A549 (cell line): ENCODE measurements around the gene PMFBP1.

Source experiments
- BHLHE40 ChIP-seq: IDR thresholded peaks from 2 replicates; pipeline ENCODE4 v1.6.1; 2012; ENCODE audit warnings: low read depth, low read length, inconsistent platforms
- EHMT2 ChIP-seq: fragments of 200-600 bp; sonication (generic); IDR thresholded peaks from 2 replicates; pipeline ENCODE4 v1.6.1; 2016; ENCODE audit warnings: antibody characterized with exemption, low read depth, mild to moderate bottlenecking, moderate library complexity
- EP300 ChIP-seq, 2 experiments: fragments of >200 bp; sonication (Bioruptor Twin); formaldehyde crosslinking; IDR thresholded peaks; 2 replicates in 1 of 2; 3 replicates in 1 of 2; pipeline ENCODE4 v1.6.1; 2016 to 2017
- FOSL2 ChIP-seq, 2 experiments: fragments of 450-650 bp in 1 of 2; fragments of >200 bp in 1 of 2; sonication (Bioruptor Twin) in 1 of 2; formaldehyde crosslinking; IDR thresholded peaks; 2 replicates each; pipeline versions ENCODE4 v1.5.0 to v1.6.1; 2016 to 2020; ENCODE audit warnings: mild to moderate bottlenecking in 1 of 2, moderate library complexity in 1 of 2
- JUNB ChIP-seq: fragments of >200 bp; sonication (Bioruptor Twin); formaldehyde crosslinking; IDR thresholded peaks from 2 replicates; pipeline ENCODE4 v1.6.1; 2016
- KDM5A ChIP-seq: fragments of 200-600 bp; sonication (generic); IDR thresholded peaks from 2 replicates; pipeline ENCODE4 v1.6.1; 2016; ENCODE audit warnings: antibody characterized with exemption, mild to moderate bottlenecking
- MAFK ChIP-seq: fragments of 450-650 bp; IDR thresholded peaks from 2 replicates; pipeline ENCODE4 v1.6.1; 2014; ENCODE audit not compliant: partially characterized antibody
- NFE2L2 ChIP-seq: fragments of 150-350 bp; conservative IDR thresholded peaks from 2 replicates; pipeline ENCODE4 v1.6.1; 2014; ENCODE audit warnings: low read length
- POLR2A ChIP-seq: IDR thresholded peaks from 2 replicates; pipeline ENCODE4 v1.6.1; 2012; ENCODE audit warnings: mild to moderate bottlenecking, low read length
- SMC3 ChIP-seq: fragments of >200 bp; sonication (Bioruptor Twin); formaldehyde crosslinking; IDR thresholded peaks from 3 replicates; pipeline ENCODE4 v1.6.1; 2018; ENCODE audit warnings: inconsistent platforms
- TF ChIP-seq, protein P1 (sequence below): fragments of >200 bp; sonication (Bioruptor Twin); formaldehyde crosslinking; IDR thresholded peaks from 3 replicates; pipeline ENCODE4 v1.5.1; 2016
- TF ChIP-seq, protein P2 (sequence below): fragments of 200-600 bp; sonication (generic); IDR thresholded peaks from 2 replicates; pipeline ENCODE4 v1.6.1; 2016; ENCODE audit warnings: antibody characterized with exemption, mild to moderate bottlenecking, moderate library complexity
- TF ChIP-seq, protein P3 (sequence below): fragments of 450-650 bp; IDR thresholded peaks from 2 replicates; pipeline ENCODE4 v1.6.1; 2014; ENCODE audit warnings: antibody characterized with exemption
- TF ChIP-seq, protein P4 (sequence below): IDR thresholded peaks from 2 replicates; pipeline ENCODE4 v1.6.1; 2012

DNA sequence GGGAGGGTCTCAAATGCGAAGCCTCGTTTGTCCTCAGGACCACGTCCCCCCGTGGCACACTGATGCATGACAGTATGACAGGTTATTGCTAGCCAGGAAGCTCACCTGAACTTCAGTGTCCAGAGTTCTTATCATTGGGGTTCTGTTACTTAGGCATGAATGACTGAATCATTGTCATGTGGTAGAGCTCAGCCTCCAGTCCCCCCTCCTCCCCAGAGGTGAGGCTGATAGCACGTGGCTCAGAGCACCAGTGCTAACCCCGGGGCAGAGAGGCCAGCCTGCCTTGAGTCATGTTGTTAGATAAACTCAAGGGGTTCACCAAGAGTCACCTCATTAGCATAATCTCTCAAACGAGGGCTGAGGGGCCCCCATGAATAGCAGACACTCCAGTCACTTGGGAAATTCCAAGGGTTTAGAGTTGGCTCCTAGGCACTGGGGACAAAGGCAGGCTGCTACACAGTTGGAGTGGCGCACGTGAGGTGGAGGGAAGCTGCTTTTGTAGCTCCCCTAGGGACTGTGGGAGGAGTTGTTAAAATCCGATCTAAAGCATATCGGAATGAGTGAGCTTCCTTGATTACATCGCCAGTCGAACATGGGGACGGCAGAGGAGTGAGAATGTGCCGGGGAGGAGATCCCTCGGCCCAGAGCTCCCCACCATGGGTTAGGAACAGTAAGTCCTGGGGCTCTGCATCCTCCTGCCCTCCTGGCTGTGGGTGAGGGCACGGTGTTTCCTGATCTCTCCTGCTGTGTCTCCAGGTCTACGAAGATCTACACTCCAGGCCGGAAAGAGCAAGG is 60.1 kb downstream of the PMFBP1 start:
- TF ChIP-seq, protein P1, sequence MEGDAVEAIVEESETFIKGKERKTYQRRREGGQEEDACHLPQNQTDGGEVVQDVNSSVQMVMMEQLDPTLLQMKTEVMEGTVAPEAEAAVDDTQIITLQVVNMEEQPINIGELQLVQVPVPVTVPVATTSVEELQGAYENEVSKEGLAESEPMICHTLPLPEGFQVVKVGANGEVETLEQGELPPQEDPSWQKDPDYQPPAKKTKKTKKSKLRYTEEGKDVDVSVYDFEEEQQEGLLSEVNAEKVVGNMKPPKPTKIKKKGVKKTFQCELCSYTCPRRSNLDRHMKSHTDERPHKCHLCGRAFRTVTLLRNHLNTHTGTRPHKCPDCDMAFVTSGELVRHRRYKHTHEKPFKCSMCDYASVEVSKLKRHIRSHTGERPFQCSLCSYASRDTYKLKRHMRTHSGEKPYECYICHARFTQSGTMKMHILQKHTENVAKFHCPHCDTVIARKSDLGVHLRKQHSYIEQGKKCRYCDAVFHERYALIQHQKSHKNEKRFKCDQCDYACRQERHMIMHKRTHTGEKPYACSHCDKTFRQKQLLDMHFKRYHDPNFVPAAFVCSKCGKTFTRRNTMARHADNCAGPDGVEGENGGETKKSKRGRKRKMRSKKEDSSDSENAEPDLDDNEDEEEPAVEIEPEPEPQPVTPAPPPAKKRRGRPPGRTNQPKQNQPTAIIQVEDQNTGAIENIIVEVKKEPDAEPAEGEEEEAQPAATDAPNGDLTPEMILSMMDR = no peak
- TF ChIP-seq POLR2A (no peak), EP300 (IDR thresholded peaks at IDR 0.05) (no peak), JUNB (no peak), SMC3 (no peak), MAFK (no peak), KDM5A (no peak), EHMT2 (no peak), BHLHE40 (no peak), FOSL2 (IDR thresholded peaks at IDR 0.05) (no peak), FOSL2 (CRISPR knock-in tag; IDR thresholded peaks at IDR 0.05) (no peak), NFE2L2 (no peak)
- TF ChIP-seq, protein P2, sequence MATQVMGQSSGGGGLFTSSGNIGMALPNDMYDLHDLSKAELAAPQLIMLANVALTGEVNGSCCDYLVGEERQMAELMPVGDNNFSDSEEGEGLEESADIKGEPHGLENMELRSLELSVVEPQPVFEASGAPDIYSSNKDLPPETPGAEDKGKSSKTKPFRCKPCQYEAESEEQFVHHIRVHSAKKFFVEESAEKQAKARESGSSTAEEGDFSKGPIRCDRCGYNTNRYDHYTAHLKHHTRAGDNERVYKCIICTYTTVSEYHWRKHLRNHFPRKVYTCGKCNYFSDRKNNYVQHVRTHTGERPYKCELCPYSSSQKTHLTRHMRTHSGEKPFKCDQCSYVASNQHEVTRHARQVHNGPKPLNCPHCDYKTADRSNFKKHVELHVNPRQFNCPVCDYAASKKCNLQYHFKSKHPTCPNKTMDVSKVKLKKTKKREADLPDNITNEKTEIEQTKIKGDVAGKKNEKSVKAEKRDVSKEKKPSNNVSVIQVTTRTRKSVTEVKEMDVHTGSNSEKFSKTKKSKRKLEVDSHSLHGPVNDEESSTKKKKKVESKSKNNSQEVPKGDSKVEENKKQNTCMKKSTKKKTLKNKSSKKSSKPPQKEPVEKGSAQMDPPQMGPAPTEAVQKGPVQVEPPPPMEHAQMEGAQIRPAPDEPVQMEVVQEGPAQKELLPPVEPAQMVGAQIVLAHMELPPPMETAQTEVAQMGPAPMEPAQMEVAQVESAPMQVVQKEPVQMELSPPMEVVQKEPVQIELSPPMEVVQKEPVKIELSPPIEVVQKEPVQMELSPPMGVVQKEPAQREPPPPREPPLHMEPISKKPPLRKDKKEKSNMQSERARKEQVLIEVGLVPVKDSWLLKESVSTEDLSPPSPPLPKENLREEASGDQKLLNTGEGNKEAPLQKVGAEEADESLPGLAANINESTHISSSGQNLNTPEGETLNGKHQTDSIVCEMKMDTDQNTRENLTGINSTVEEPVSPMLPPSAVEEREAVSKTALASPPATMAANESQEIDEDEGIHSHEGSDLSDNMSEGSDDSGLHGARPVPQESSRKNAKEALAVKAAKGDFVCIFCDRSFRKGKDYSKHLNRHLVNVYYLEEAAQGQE = no peak
- TF ChIP-seq, protein P3, sequence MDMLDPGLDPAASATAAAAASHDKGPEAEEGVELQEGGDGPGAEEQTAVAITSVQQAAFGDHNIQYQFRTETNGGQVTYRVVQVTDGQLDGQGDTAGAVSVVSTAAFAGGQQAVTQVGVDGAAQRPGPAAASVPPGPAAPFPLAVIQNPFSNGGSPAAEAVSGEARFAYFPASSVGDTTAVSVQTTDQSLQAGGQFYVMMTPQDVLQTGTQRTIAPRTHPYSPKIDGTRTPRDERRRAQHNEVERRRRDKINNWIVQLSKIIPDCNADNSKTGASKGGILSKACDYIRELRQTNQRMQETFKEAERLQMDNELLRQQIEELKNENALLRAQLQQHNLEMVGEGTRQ = no peak
- TF ChIP-seq, protein P4, sequence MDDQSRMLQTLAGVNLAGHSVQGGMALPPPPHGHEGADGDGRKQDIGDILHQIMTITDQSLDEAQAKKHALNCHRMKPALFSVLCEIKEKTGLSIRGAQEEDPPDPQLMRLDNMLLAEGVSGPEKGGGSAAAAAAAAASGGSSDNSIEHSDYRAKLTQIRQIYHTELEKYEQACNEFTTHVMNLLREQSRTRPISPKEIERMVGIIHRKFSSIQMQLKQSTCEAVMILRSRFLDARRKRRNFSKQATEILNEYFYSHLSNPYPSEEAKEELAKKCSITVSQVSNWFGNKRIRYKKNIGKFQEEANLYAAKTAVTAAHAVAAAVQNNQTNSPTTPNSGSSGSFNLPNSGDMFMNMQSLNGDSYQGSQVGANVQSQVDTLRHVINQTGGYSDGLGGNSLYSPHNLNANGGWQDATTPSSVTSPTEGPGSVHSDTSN = no peak
